ENCODE measurements around the gene GTF3C1.
A peak's percentile ranks its signal among the peaks of the same experiment; 100 is the strongest.

The GTF3C1 gene

DNA sequence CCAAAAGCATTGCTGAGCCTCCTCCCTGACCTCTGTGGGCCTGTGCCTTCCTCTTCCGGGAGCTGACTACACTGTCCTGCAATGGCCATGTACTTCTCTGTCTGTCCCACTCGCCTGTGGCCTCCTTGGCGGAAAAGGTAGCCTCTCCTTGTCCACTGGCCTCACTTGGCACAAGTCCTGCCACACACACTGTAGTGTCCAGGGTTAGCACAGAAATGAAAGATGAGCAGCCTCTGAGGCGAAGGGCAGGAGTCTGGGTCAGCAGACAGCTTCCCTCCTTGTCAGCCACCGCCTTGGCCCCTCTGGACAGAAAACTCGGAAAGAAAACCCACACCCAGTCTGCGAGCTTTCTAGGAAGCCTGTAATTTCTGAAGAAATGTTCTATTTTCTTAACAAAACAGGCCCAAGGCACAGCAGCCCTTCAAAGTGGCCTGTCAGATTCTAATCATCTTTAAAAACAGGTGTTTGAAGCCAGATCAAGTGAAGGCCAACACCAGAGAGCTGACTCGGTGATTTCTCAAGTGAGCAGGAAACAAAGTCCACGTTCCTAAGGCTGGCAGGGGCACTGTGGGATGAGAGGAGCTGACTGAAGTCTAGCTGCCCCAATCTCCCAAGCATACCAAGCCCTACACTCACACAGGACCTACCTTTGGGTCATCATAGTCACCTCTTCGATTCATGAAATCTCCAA, 67.2 kb downstream of the GTF3C1 start:
- no peak for DNase-seq

DNA sequence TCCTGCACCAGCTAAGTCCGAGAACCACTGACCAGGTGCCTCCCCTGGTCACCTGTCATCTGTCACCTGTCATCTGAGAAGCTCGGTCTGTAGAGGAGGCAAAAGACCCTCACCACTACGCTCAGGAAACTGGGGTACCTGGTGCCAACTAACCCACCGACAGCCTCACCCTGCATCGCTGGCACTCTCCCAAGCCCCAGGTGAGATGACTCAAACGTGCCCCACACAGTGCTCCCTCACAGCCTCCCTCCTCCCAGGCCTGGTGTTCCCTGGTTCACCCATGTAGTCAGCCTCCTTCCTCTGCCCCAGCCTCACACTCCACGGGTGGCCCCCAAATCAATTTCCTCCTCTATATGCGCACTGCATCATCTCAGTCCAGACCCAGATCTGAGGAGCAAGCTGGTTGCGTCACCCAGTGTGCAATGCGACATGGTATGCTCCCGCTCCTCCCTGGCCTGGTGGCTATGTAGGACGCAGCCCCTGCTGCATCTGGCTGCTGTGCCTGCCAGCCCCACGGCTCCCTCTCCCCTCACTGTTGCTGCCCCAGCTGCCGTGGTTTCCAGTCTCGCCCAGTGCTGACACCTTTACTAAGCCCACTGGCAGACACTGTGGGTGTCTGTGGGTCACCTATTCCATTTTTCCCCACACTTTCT, 68.3 kb downstream of the GTF3C1 start:
- DNase-seq: no peak

DNA sequence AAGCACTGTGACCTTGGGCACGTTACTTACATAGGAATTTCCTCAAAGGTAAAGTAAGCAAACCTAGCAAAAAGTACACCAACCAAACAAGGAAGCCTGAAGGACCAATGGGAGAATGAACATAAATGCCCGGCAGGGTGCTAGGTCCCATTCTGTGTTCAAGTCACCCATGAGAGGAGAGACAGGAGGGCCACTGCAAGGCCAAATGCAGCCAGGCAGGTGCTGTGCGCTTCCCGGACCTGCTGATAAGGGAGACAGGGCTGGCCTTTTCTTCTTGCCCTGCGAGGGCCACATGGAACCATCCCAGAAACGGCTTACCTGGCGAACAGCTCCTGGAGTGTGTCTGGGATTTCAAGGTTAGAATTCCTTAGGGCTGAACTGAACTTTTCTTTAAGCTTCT, 69.0 kb downstream of the GTF3C1 start:
- DNase-seq: no peak

DNA sequence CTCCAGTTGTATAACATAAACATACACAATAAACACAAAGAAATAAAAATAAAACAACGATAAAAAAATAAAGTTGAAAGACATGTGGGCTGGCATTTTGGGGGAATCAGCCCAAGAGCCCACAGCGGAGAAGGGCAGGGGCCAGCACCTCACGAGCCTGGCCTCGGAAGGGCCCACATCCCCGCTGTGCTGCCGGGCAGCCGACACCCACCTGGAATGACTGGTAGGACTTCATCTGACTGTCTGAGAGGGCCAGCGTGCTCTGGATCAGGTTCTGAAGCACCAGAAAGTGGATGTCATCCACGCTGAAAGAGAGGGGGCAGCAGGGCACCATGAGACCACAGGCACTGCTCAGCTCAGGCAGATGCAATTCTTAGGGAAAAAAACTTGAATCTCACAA, 73.5 kb downstream of the GTF3C1 start:
- DNase-seq: no peak

DNA sequence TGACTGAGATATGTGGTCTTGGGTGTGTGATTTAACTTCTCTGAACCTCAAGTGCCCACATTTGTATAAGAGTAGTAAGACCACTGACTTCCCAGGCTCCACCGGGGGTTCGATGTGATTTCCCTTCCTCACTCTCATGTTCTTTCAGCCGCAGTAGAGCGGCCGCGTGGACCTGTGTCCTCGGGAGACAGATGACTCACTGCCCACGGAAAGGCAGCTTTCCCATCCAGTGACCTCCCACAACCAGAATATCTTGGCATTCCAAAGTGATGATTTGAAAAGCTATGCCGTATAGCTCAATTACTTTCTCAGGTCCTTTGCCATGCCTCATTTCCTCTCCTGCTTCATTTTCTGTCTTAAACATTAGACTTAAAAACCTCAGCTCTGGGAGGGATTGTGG, 74.2 kb downstream of the GTF3C1 start:
- no peak for DNase-seq

DNA sequence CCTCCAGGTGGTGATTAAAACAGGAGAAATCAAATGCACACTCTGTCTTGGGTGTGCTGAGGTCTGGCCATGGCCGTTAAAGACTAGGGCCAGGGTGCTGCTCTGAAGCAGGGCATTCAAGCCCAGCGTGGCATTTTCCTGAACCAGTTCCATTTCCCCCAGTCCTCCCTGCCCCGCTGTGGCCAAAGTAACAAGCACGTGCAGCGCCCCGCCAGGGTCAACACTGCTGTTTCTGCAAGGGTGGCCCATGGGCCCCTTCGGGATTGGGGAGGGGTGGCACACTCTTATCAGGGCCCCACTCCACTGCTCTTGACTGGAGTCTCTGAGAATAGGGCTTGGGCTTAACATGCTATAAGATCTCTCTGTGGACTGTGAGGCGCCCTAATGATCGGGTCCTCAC, 74.8 kb downstream of the GTF3C1 start:
- DNase-seq: no peak

DNA sequence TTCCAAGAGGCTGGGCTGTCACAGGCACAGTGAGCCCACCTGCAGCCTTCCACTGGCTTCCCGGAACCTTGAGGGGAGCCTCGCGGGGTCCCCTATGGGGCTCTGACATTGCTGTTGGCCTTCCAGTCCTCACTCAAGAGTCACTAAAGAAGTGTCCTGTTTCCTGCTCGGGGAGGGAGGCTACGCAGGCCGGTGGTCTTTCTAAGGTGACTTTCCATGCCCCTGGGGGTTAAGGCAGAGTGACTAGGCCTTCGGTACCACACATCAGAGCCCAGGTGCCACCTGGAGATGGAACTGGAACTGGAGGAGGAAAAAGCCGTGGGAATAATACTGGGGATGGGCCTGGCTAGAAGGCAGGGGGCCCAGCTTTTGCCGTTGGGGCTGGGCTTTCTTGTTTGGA, 75.7 kb downstream of the GTF3C1 start:
- no peak for DNase-seq

DNA sequence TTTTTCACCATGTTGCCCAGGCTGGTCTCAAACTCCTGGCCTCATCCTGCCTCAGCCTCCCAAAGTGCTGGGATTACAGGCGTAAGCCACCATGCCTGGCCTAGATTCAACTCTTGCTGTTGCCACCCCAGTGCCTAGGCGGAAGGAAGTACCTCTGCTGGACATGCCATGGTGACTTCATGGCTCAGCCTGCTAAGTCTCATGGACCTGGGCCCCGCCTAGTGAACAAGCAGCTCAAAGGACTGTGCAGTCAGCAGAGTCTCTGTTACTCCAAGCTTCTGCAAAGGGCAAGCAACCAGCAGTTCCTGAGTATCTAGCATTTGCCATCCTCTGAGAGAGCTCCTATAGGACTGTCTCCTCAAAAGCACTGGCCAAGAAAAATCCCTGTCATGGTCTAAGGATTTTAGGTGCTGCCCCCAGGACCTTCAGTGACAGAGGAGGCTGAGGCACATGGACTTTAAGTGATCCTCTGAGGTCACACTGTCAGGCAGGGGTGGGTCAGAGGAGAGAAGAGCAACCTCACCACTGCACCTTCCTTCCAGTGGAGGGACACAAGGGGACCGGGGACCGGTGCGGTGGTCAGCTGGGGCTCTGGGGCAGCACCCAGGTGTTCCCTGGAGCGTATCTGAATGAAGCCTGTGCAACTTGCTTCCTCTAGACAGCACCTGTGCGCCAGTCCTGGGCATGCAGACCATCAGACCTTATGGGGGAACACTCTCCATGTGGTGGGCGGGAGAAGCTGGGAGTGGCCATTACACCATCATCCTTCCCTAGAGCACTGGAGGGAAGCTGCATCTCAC, 76.4 kb downstream of the GTF3C1 start:
- DNase-seq: no peak

DNA sequence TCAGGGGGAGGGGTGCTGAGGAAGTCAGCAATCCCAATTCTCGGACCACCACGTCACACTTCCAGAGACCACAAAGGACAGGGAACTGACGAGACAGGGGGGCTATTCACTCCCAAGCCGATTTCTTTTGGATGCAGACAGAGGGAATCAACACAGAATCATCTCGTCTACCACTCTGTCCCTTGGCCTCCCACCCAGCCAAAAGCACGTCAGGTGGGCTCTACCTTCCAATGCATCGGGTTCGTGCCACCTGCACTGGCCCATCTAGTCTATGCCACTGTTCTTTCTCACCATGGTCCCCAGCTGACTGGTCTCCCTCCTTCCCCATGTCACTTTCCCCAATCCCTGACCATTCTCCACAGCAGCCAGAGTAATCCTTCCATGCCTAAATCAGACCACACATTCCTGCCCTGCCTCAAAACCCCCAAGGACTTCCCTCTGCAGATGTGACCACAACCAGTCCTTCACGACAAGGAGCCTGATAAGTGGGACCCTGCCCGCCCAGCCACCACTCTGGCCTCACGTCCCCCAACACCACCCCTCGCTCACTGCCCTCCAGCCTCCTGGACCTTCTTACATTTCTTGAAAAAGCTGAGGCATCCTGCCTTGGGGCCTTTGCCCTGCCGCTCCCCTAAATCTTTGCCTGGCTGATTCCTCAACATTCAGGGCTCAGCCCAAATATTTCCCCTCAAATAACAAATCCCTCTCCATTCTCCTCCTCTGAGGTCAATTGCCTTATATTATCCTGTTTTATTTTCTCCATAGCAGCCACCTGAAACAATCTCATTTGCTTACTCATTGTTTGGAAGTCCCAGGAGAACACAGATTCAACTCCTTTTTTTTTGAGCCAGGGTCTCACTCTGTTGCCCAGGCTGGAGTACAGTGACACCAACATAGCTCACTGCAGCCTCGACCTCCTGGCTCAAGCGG, 77.4 kb downstream of the GTF3C1 start:
- no peak for DNase-seq

DNA sequence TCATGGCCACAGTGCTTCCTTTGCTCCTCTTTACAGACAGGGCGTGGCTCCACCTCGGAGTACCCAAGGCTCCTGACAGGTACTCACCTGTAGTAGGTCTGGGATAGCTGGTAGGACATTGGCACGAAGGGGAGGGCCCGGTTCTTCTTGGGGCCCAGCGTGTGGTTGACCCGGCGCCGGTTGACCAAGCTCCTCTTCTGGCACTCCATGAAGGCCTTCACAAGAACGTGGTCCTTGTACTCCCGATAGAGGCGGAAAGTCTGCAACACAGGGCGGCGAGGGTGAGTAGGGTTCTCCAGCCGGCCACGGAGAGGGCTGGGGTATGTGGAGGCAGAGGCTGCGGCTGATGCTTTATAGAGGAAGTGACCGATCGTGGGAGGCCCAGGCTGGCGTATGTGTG, 78.1 kb downstream of the GTF3C1 start:
- DNase-seq: no peak

DNA sequence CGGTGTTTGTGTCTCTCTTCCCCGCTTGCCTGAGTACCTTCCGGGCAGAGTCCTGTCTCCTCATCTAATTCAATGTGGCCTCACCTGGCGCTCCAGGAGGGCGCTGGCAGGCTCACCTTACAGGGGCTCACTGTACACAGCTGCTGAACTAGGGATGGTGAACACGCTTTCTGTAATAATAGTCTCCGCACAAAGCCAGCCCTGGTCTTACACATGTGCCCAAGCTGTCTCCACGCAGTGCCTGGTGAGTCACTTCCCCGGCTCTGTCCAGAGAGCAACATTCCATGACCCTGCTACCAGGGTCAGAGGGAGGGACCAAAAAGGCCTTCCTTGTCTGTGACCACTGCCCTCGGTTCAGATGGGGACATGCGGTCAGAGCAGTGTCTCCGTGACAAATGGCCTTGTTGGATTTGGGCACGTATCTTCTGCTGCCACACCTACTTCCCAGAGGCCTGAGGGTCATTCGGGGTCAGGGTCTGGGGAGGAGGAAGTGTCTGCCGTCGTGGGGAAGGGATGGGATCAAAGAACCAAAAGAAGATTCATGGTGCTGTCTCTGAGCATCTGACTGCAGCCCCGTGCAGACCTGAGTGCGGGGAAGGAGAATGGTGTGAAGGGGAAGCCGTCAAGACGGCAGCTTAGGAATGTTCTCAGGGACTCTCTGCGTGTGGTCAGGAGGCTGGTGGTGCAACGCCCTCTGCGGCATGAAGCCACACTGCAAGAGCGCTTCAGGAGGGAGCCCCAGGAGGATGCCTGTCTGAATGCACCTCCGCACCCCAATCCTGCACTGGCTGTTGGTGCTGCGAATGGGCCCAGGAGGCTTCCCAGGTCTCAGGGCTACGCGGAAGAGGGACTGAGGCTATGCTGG, 78.9 kb downstream of the GTF3C1 start:
- no peak for DNase-seq

DNA sequence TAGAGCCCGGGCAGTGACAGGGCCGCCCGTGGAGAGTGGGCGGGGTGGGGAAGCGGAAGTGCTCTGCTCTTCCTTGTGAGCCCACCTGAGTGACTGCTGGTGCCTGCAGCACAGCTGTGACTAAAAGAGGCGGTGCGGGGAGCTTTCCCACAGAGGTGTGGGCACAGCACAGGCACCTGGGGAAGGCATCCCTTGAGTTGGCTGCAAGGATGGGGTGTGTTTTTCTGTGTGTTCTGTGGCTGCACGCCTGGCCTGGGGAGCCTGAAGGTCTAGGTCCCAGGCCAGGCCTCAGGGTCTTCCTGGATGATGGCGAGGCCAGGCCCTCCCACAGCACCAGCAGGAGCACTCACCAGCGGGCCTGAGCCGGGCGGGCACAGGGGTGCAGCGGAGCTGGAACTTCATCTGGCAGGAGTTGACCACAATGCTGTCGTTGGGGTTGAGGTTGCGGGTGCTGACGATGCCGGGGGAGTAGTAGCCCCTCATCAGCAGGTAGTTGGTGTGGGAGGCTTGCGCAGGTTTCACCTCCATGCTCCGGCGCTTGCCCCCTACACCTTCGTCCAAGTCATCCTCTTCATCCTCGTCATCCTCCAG, 80.7 kb downstream of the GTF3C1 start:
- DNase-seq: no peak

DNA sequence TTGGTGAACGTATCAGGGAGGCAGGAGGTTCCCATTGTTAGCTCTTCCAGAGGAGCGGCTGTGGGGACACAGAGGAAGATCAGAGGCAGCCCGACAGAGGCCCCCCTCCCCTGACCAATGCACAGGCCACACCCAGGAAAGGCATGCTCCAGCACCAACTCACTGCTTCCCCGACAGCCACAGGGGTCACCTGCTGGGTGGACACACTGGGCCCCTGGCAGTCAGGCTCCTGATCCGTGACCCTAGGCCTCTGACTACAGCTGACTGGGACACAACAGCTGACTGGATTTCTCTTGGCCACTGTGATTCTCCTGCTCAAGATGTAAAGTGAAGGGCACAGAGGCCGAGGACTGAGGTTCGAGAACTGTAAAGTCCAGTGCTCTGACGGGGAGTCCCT, 84.2 kb downstream of the GTF3C1 start:
- no peak for DNase-seq

DNA sequence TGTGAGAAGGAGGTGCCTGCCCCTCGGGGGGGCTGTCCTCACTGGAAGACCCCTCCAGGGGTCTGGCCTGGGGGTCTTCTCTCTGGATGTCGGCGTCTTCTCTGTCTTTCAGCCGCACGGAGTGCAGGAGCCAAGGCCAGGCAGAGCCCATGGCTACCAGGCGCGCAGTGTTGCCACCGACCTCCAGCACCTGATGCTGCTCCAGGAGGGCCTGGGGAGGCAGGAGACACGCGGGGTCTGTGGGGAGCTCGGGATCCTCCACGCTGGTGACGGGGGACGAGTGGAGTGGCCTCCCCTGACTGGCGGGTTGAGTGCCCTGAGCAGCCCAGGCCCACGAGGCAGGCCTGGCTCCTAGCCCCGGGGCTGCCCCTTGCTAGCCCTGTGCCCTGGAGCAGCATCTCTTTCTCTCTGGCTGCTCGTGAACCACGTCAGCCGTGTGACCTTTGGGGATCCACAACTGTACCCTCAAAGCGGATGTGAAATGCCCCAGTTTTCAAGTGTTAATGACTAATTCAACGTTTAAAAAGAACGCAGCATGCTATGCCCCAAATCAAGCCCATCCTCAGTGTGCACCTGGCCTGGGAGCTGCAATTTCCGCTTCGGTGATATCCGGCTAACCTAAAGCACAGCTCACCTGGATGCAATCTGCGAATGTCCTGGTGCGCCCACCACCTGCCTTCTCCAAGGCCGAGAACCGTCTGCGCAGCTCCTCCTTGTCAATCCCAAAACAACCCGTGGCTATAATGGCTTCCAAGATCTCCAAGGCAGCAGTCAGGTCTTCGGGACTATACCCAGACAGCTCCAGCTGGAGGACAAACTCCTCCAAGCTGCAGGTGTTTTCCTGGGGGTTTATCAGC, 84.9 kb downstream of the GTF3C1 start:
- no peak for DNase-seq

DNA sequence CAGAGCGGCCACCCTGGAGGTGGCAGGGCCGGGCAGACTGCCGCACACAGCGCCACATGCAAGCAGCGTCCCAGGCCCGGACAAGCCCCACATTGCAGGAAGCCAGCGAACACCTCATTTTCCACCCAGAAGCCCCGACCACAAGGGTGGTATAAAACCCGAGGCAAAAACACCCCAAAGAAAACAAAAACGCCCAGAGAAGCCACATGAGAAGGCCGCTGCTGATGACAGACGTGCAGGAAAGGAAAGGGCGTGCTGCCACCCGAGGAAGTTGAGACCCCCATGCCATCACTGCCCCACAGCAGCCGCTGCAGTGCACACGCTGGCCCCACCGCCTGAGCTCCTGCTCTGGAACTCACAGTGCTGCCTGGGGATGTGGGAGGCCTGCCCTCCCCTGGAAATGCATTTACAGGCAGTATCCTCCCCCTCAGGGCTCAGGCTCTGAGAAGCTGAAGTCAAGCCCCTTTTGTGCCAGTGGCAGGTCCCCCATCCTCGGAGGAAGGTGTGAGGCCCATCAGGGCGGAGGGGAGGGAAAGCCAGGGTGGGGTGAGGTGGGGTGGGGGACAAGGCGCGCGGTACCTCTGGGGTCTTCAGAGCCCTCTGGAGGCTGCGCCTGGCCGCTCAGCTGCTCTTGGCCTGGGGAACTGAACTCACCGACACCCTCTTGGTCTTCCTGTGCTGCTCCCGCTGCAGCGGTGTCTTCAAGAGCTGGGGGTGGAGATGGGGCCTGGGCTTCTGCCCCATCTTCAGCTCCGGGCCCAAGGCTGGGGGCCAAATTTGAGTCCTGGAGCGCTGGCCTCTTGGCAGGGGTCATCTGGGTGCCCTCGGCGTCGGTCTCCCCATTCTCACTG, 85.7 kb downstream of the GTF3C1 start:
- DNase-seq: peak in 1 of 2 donors; percentile 47

DNA sequence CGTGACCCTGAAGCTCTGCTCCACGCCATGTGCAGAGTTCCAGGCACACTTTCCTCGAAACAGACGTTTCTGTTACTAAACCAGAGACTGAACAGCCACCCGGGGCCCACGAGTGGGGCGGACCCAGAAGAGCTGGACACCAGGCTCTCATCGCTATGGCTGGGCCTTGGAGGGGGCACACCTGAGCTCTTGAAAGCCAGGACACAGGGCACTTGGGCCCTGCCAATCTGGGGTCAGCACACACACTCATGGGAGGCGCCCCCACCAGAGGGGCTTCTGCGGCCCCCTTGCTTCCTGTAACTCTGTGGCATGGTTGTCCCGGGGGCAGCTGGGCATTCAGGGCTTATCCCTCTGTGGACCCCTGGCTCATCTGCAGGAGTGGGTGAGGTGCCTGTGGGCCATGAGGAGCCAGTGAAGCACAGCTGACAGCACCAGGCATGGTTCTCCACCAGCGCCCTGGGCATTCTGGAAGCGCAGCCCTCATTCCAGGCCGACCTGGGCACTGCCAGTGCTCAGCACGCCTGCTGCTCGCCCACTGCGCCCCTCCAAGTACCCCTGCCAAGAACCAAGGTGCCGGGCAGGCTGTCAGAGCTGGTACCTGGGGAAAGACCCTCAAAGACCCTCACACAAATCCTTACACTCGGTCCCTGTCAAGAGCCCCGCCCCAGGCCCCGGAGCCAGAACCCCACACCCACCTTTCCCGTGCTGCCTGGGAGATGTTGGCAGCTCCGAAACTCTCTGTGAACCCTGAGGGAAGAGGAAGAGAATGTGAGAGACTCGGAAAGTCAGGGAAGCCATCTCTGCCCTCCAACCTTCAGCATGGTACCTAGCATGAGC, 86.6 kb downstream of the GTF3C1 start:
- no peak for DNase-seq

DNA sequence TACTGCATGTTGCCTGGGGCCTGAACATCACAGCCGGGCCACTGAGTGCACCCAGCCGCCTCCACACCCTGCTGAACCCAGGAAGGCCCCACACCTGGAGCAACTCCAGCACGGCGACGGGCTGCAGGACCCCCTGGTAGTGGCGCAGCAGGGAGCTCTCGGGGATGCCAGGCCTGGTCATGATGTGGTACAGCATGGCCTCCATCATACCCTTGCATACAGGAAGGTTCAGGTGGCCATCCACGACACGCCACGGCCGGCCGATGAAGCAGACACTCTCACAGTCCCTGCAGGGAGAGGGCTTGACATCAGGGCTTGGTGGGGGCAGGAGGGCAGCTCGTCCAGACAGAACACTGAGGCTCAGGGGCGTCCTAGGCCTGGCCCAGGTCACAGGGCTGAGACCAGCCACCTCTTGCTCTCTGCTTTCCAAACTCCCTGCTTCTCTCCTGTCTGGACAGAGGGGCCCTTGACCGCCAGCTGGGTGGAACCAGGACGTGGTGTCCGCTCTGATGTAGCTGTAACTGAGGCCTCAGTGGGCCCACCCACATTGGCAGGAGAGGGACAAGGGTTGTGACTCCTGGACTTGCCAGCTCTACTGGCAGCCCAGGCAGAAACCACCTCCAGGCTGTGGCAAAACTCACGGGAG, 87.4 kb downstream of the GTF3C1 start:
- DNase-seq: no peak
